Activated CD4-positive, alpha-beta T cell treated with anti-CD3 and anti-CD28 coated beads for 48 hours (primary cell): Measurements from ENCODE around the gene DPP6.
"Not testable (repeated sequence)": the region's sequence is repeated elsewhere in the genome, so short reads cannot be mapped to it uniquely, and the experiment has no call there.

Experiments used
- DNase-seq: peaks from one replicate; pipeline ENCODE4 v3.0.0-alpha.2; 2020

Gene DPP6

DNA sequence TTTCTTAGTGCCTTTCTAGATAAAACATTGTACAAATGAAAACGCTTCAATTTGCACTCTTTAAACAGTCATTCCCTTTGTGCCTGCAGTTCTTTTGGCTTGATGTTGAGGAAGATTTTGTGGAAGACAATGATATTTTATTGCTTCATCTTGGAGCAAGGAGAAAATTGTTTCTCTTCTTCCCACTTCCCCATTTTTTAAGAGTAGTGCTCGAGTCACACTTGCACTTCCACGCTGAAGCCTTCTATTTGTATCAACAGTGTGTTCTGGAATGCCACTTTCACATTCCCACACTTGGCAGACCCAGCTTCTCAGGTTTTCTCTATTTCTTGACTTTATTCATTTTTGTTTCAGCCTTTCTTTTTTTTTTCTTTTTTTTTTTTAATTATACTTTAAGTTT, 581.4 kb downstream of the DPP6 start:
- DNase-seq = no peak

GRCh38 chr7:154638286-154638685, 586.1 kb downstream of the DPP6 start:
- DNase-seq = no peak

DNA sequence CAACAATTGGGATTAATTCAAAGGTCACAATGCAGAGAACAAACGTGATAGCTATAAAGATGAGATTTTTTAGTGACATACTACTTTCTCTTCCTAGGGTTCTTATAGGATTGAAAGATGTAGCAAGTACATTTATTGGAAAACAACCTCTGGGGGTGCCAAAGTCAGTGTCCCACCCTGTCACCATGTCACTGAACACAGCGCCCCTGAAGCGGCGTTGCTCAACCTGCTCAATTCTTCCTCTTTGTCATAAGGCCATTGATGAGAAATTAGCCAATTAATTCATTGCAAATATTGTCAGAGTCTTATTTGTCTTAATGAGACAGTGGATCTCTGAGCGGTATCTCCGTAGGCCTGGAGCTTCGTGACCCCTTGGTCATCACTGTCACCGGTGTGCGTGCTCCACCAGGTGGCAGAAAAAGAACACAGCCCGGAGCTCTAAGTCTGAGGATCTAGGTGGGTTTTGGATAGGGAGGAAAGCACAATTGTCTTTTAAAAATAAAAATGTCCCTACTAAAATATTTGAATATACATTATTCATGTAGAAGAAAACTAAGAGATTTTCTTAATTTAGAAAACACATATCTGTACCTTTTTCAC, 588.2 kb downstream of the DPP6 start:
- no peak for DNase-seq

GRCh38 chr7:154640917-154641316, 588.7 kb downstream of the DPP6 start:
- DNase-seq = no peak

DNA sequence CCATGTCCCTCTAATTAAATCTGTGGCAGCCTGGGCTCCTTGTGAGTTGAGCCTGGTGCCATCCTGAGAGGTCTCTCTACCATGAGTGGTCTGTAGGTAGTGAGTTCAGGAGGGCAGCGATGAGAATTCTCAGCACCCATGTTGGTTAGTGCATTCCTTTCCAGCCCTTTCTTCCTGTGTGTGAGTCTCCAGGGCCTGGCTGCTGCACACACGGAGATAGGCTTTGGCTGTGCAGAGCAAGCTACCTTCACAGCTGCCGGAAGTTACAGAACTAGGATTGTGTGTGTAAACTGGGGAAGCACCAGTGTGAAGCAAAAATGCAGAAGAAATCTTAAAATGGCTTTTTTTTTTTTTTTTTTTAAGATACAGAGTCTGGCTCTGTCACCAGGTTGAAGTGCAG, 592.2 kb downstream of the DPP6 start:
- DNase-seq = no peak

DNA sequence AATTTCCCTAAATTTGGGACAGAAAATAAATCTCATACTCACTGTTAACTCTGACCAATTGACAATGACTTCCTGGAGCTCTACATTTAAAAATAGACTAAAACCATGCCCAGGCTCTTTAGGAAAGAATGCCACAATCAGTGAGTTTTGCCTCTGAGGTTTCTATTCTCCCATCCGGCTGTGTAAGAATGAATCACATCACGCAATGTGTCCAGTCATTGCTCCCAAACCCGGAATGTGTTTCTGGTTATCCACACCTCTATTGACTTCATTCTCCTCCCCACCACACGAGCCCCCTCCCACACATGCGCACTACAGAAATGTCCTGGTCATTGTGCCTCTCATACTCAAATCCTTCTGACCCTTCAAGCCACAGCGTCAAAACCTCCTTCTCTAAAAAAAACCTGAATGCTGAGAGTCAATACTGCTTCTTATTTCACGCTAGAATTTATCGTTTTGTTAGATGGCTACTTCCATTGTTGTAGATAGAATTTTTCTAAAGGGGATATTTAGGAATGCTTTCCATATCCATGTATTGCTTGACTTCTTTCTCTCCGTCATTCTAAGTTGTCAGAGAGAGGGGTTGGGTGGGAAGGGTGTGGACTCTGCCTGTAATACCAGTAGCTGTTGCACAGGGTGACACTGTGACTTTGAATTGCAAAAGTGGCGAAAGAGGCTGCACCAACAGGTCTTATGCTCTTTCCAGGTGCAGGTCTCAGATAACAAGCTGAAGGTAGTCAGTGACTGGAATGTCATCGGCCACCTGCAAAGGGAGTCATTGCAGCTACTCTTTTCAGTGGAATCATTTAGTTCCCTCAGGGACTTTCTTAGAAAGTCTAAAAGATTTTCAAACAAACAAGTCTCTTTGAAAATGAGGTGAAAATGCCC, 594.2 kb downstream of the DPP6 start:
- no peak for DNase-seq

DNA sequence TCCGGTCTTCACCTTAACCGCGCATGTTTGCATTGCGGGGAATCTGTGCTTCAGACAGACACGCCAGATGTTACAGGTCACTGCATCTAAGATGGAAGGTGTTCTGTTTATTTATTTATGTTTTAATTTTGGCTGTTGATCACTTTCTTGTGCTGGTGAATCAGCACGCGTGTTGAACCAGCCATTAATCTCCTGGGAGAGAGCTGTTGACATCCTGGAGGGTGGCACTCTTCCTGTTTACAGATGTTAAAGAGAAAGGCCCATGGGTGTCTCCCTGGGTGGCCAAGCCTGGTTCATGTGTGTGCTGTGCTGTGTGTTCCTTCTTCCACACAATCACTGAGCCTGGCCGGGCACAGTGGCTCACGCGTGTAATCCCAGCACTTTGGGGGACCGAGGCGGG, 595.4 kb downstream of the DPP6 start:
- DNase-seq = no peak

- DNase-seq = no peak
These were observed 596.8 kb downstream of the DPP6 start for GRCh38 chr7:154649015-154649414.

DNA sequence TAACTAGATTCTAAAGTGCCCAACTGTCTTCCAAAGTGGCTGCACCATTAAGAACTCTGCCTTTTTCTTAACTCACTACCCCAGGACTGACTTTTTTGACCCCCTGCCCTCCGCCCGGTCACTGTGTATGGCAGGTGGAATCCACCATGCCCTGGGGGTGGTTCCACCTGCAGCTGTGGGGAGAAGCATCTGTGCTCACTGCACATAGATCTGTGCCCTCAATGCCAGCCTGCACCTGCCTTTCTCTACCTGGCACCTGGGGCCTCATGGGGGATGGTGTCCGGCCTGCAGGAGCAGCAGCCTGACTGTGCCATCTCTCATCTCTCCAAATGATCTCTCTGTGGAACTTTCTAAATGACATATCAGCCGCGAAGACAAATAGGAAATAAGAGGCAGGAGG, 597.2 kb downstream of the DPP6 start:
- no peak for DNase-seq

DNA sequence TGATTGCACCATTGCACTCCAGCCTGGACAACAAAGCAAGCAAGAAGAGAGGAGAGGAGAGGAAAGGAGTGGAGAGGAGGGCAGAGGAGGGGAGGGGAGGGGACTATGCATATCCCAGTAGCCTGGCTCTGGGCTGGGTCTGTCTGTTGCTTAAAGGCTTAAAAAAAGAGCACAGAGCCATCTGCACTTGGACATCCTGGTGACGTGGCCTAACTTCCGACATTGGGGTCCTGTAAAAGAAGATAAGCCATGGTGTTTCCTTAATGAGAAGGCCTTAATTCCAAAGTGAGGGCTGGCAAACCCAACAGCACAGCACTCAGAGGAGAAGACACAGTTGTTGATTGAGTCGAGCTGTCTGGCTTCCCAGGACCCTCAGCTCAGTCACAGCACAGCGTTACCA, 598.1 kb downstream of the DPP6 start:
- DNase-seq = no peak

DNA sequence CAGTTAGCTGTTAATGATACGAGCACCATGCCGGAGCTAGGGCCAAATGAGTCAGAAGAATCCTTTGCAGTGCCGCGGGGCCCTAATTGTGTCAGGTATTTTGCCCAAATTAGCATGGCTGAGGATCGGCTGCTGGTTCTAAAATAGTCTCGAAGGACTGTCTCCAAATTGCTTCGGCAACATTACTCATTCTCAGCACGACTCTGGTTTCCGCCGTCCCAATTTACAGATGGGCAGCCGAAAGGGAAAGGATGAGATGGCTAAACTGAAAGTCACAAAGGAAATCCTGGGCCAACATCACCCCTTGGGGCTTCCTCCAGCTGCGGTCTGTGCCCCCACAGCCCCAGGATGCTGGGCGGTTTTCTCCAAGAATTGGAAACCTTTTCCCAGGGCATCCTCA, 599.3 kb downstream of the DPP6 start:
- DNase-seq = no peak

DNA sequence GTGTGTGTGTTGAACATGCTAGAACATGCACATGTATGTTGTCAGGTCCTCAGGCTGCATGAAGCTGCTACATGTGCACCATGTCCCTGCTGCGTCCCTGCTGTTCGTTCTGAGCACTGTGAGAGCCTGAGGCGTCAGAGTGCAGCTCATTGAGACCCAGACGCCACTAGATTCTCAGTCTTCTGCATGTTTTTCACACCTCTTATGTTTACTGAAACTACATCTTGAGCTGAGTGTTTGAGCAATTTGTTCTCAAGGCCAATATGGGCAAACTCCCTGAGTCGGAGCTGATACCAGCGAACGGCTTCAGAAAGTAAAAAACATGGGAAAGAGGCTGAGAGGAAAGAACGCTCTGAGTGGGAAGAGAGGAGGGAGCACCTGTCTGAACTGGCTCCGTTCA, 600.4 kb downstream of the DPP6 start:
- no peak for DNase-seq

DNA sequence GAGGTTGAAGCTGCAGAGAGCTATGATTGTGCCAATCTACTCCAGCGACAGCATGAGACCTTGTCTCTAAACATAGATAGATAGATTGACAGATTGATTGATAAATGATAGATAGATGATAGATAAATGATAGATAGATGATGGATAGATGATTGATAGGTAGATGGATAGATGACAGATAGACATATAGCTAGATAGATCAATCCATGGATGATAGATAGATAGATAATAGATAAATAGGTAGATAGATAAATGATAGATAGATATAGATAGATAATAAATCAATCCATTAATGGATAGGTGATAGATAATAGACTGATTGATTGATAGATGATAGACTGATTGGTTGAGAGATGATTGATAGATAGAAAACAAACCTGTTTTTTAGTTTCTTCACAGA, 601.1 kb downstream of the DPP6 start:
- DNase-seq = no peak

DNA sequence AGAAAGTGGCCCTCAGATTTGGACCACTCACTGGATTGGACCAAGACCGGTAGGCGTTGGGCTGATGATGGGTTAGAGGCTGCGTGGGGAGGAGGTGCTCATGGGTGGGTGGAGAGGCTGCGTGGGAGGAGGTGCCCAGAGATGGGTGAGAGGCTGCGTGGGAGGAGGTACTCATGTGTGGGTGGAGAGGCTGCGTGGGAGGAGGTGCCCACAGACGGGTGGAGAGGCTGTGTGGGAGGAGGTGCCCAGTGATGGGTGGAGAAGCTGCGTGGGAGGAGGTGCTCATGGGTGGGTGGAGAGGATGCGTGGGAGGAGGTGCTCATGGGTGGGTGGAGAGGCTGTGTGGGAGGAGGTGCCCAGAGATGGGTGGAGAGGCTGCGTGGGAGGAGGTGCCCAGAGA, 604.4 kb downstream of the DPP6 start:
- no peak for DNase-seq

GRCh38 chr7:154666768-154667167, 614.6 kb downstream of the DPP6 start:
- no peak for DNase-seq

GRCh38 chr7:154672659-154673415, 620.6 kb downstream of the DPP6 start:
- no peak for DNase-seq

DNA sequence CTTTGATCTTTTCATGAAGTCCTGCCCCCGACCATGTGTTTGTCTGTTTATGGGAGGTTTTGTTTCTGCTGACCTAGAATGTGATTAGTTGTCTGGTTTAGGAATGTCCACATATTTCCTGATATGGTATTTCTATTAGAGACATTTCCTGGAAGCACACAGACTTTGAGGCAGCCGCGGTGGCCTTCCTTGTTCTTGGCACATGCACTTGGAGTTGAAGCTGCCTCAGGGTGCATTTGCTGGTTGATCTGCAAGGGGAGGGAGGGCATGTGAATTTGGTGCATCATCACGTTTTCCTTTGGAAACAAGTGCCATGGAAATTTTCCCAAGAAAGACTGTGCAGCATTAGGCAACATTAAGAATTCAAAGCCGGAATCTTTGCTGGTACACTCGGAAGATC, 622.0 kb downstream of the DPP6 start:
- no peak for DNase-seq

GRCh38 chr7:154675560-154675959, 623.4 kb downstream of the DPP6 start:
- DNase-seq = no peak

- not testable (repeated sequence) for DNase-seq
These were observed 623.8 kb downstream of the DPP6 start for GRCh38 chr7:154676033-154676421.

- DNase-seq = no peak
These were observed 624.4 kb downstream of the DPP6 start for GRCh38 chr7:154676422-154677073.

DNA sequence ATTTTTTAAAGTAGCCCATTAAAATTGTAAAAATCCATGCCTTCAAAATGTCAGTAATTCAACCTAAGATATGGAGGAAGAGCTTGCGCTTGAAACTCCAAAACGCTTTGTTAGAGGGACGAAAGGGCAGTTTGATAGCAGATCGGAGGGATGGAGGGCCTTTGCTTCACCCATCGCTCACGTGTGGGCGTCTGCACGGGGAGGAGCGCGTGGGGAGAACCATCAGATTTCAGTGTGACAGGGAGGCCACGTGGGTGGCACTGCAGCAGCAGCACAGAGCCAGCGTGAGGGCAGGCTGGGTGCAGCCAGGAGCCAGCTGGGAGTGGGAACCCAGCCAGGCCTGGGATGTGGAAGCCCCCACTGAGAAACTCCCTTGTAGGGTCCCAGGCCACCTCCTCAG, 625.3 kb downstream of the DPP6 start:
- DNase-seq = no peak

DNA sequence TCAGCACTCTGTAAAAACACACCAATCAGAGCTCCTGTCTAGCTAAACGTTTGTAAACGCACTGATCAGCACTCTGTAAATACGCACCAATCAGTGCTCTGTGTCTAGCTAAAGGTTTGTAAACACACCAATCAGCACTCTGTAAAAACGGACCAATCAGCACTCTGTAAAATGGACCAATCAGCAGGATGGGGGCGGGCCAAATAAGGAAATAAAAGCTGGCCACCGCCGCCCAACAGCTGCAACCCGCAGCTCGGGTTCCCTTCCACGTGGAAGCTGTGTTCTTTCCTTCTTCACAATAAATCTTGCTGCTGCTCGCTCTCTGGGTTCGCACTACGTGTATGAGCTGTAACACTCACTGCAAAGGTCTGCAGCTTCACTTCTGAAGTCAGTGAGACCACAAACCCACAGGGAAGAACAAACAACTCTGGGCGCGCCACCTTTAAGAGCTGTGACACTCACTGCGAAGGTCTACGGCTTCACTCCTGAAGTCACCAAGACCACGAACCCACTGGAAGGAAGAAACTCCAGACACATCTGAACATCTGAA, 625.9 kb downstream of the DPP6 start:
- DNase-seq = not testable (repeated sequence)
